ENCODE results near the gene DIP2A.
"Not testable (repeated sequence)": the region's sequence is repeated elsewhere in the genome, so short reads cannot be mapped to it uniquely, and the experiment has no call there.

The DIP2A gene

DNA sequence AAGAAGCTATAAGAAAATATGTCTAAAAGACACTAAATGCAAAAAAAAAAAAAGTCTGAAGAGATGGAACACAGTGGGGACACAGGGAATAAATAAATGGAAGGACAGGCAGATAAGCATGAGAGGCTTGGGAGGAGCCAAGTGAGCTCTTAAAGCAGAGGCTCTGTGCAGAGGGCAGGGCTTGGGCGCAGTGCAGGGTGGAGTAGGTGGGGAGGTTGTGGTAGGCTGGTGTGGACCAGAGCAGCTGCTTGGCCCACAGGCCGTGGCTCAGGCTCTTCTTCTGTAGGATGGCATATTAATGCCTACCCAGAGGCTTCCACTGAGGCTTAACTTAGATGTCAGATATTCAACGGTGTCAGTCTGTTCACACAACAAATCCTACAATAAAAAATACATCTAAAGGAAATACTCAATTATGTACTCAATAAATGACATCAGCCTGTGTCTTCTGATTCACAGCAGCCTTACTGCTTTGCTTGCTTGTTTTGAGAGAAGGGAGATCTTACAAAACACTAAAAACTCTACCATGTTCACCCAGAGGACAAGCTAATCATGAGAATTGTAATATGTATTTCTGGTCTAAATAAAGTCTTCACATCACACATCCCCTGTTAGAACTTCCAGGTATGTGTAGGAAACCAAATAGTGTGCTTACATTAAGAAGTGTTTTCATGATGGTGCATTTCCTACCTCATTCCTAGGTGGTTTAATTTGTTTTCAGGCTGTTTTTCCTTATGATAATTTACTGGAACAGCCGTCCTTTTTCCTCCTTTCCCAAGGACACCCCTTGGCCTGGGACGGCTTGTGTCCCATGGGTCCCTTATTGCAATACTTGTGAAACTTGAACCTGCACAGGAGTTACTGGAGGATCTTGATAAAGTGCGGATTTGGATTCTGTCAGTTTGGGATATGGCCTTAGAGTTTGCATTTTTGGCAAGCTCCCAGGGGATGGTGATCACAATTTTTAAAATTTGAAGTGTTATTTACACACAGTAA lies 24.9 kb downstream of the DIP2A start:
- no peak for DNase-seq

DNA sequence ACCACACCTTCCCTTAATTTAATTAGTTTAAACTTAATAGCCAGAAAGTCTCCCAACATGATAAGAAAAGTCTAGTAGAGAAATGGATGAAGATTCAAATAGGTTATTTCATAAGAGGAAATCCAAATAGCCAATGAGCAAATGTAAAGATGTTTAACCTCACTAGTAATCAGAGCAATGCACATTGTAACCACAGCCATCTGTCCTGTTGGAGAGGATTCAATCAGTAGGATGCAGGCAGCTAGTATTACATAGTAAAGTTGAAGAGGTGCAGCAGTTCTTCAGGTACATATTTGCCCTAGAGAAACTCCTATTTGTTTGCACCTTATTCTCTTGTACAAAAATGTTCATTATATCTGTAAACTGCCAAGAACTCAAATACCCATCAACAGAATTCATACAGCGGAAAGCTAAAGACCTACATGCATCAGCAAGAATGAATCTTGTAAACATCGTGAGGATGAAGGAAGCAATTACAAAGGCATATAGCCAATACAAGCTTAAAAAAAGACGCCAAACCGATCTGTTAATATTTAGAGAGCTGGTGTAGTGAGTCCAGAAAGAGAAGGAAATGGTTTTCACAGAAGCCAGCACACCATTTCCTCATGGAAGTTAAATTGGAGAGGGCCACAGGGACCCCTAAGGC lies 27.9 kb downstream of the DIP2A start:
- DNase-seq, result no peak

DNA sequence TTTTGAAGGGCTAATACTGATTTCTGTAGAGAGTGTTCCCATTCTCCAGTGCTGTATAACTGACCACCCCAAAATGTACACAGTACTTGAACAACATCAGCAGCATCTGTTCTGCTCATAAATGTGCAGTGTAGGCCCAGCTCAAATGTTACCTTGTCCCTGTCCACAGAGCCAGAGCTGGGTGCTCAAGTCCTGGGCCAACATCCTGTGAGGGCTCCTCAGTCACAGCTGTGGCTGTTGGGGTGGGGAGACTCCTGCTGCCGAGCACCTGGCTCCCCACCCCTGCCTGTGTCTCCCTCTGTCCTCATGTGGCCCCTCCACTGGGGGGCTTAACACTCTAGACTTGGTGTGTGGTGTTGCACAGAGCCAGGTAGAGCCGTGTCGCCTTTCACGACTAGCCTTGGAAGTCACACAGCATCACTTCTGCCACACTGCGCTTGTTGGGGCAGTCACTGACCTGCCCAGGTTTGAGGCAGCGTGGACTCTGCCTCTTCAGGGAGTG lies 30.5 kb downstream of the DIP2A start:
- DNase-seq, result no peak

DNA sequence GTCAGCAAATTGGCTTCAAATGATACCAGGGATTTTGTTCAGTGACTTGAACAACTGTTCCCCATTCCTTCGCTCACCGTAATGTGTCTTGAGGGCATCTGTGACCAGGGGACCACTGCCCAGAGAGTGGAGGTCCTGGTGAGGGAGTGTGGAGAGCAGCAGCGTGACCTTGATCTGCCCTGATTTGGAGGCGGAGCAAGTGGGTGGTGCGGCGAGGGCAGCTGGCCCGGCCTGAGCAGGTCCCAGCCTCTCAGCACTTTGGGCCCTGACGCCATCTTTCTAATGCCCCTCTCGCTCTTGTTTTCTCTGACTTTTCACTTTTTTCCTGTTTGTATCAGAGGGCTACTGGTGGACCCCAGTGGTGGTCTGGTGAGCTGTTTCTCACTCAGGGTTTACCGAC lies 31.1 kb downstream of the DIP2A start:
- no peak for DNase-seq

DNA sequence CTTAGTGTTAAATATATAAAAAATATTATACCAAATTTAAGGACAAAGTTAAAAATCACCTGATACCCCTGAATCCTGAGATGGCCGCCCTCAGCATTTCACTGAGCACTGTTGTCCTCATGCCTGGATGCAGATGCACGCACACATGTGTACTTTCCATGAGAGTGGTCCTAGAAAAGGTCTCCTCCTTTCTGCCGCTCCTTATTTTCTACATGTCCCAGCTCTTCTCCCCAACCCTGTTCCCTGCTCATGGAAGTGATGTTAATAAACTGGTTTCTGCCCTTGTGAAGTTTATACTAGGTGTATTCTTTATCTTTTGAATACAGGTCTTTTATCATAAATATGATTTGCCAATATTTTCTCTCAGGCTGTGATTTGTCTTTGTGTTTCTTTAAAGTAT lies 32.9 kb downstream of the DIP2A start:
- DNase-seq, result no peak

- DNase-seq, result no peak
Observed at GRCh38 chr21:46492851-46493250, 34.2 kb downstream of the DIP2A start.

DNA sequence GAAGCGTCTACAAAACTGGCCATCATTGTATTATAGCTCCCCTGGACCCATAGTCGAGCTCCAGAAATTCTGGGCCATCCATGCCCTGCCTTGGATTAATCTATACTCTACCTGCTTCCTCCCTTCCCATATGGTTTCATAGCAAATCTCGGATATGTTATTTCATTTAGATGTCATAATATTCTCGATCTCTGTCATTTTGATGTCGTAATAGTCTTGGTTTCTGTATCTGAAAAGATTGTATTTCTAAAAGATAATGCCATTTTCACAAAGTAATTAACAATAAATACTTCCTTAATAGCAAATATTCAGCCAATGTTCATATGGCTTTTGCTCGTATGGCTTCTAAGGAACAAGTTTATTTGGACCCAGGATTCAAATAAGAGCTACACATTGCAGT lies 35.1 kb downstream of the DIP2A start:
- no peak for DNase-seq

GRCh38 chr21:46498335-46499050 lies 39.8 kb downstream of the DIP2A start:
- no peak for DNase-seq

- DNase-seq, result no peak
Observed at GRCh38 chr21:46500224-46500861, 41.7 kb downstream of the DIP2A start.

DNA sequence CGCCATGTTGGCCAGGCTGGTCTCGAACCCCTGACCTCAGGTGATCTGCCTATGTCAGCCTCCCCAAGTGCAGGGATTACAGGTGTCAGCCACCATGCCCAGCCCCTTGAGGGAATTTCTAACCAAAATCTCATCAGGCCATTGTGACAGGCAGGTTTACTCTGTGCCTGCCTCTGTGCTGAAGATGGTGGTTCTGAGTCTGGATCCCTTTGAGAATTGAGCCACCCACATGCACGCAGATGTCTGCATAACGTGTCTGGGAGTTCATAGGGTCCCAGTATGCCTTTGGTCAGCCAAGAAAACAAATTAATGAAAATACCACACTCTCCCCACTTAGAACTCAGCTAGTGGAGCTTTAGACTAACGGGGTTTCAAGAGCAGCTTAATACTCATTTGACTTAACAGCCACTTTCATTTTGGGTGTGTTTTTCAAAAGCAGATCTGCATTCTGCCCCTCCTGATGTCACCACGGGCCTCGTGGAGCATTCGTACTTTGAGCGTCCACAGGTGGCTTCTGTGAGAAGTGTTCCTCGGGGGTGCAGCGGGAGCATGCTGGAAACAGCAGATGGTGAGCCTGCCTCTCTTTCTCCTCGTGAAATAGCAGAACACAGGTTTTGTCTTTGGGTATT lies 45.3 kb downstream of the DIP2A start:
- DNase-seq, result no peak

- no peak for DNase-seq
Observed at GRCh38 chr21:46504666-46505065, 46.0 kb downstream of the DIP2A start.

GRCh38 chr21:46507562-46507961 lies 48.9 kb downstream of the DIP2A start:
- DNase-seq, result no peak

- no peak for DNase-seq
Observed at GRCh38 chr21:46509741-46510502, 51.2 kb downstream of the DIP2A start.

GRCh38 chr21:46515109-46515508 lies 56.4 kb downstream of the DIP2A start:
- no peak for DNase-seq

DNA sequence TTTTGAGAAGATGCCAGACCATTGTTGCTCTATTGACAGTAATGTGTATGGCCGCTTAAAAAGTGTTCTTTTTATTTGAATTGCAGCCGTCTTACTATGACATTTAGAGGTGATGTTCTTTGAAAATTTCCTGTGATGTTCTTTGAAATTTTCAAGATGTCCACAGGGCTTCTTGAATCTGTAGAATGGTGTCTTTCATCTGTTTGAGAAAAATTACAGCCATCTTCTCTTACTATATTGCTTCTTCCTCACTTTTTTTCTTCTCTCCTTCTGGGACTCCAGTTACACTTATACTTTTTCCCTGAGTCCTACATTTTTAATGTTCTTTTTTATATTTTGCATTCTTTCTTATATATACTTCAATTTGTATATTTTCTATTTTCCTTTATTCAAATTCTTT lies 57.4 kb downstream of the DIP2A start:
- no peak for DNase-seq

- DNase-seq, result no peak
Observed at GRCh38 chr21:46517361-46517760, 58.7 kb downstream of the DIP2A start.

DNA sequence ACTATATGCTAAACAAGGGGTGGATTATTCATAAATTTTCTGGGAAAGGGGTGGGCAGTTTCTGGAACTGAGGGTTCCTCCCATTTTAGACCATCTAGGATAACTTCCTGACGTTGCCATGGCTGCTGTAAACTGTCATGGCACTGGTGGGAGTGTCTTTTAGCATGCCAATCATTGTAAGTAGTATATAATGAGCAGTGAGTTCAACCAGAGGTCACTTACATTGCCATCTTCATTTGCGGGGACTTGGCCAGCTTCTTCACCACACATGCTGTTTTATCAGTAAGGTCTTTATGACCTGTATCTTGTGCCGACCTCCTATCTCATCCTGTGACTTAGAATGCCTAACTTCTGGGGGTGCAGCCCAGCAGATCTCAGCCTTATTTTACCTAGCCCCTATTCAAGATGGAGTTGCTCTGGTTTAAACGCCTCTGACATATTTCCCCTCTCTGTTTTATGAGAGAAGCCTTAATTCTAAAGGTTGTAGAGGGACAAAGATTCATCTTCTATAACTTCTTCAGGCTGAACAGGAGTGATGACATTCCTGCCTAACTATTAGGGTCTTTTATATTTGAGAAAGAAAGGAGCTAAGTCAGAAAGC lies 60.4 kb downstream of the DIP2A start:
- no peak for DNase-seq

DNA sequence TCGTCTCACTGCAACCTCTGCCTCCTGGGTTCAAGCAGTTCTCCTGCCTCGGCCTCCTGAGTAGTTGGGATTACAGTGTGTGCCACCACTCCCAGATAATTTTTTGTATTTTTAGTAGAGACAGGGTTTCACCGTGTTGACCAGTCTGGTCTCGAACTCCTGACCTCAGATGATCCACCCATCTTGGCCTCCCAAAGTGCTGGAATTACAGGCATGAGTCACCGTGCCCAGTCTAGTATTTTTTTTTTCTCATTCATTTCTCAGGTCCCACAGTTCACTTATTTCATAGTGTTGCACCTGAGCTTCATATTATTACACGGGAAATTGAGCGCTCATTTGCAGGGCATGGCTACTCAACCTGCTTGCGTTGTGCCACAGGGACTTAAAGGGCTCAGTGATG lies 68.7 kb downstream of the DIP2A start:
- DNase-seq, result not testable (repeated sequence)

- DNase-seq, result no peak
Observed at GRCh38 chr21:46527801-46528200, 69.1 kb downstream of the DIP2A start.

GRCh38 chr21:46532080-46532479 lies 73.4 kb downstream of the DIP2A start:
- no peak for DNase-seq

DNA sequence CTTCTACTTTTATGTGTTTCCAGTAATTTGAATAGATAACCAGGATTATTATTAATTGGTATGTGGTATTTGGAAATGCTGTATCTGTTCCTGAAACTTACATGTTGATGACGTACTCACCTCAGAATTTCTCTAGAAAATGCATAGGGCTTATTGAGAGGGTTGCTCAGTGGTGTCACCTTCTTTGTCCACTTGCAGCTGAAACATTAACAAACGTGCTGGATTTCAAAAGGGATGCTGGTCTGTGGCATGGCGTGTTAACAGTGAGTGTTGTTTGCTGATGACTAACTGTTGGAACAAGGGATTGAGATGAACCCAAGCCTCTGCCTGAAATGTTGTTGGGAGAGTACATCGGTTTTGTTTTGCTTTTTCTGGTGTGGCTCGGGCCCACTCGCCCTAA lies 78.3 kb downstream of the DIP2A start:
- no peak for DNase-seq

Measured in amniotic stem cell (primary cell).